Measurements from ENCODE around the gene TNPO1. TPM values are rescaled to one million over a fixed set of nuclear protein-coding genes. Genes with fewer than 3 reads are reported as not detected.

Gene TNPO1
- total and polyA plus RNA-seq, 2 of the 13 experiments (the other 11 are each of a cell fraction or from before 2014, with no cell fraction given): 26.7 to 123 TPM

DNA sequence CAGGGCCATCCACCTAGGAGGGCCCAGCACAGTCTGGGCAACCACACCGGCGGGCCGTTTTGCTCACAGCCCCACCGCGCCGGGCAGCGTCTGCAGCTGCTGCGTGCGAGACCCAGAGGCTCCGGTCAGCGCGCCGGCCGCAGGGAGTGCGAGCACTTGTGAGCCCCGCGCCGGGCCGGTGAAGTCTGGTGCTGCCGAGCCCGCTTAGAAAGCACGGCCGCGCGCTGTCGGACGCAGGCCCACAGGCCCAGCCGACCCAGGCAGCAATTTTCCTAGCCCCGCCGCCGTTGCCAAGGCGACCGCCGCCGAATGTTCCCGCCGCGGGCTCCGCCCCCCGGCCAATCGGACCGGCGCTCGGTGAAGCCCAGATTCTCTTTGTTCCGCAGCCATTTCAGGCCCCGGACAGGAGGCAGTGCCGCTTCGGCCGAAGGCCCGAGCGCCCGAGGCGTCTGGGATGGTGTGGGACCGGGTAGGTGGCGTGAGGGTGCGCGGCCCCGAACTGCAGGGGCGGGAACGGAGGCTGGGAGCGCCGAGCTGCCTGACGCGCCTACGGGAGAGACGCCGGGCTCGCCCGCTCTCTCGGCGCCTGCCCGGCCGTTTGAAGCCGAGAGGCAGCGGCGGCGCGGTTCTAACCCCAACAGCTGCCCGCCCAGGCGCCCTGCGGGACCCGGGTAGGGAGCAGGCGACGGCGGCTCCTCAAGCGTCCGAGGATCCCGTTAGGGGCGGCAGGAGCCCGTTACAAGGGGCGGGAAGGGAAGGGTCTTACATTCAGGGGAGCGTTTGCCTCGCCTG is at the start of gene TNPO1 (continued):
- TF ChIP-seq TCF12 (IDR thresholded peaks at IDR 0.05) (no peak), TCF12 (CRISPR knock-in tag; IDR thresholded peaks at IDR 0.05) (peak; percentile 59; the same call in 1 of the 2 replicates), ZFX (CRISPR knock-in tag; IDR thresholded peaks at IDR 0.05; ENCODE audit: low read depth) (peak; percentile 95), NONO (IDR thresholded peaks at IDR 0.05) (no peak), NONO (CRISPR knock-in tag; conservative IDR thresholded peaks at IDR 0.05) (0 out of 2 replicates have a peak, but pooled peaks have one; percentile 47), POLR2AphosphoS2 (IDR thresholded peaks at IDR 0.05; ENCODE audit: low read depth, low read length) (no peak), ERF (CRISPR knock-in tag; IDR thresholded peaks at IDR 0.05) (no peak), ZNF232 (CRISPR knock-in tag; IDR thresholded peaks at IDR 0.05; ENCODE audit: borderline replicate concordance) (peak; percentile 57; the same call in 1 of the 2 replicates), CBX2 (IDR thresholded peaks at IDR 0.05; ENCODE audit: low read depth, low read length) (no peak), CBX2 (CRISPR knock-in tag; IDR thresholded peaks at IDR 0.05; ENCODE audit: low read depth) (no peak; the same call in 1 of the 2 replicates), SIN3A (IDR thresholded peaks at IDR 0.05; ENCODE audit: borderline replicate concordance, low read depth, low read length) (peak; percentile 53; the same call in 1 of the 2 replicates), TEAD3 (CRISPR knock-in tag; optimal IDR thresholded peaks at IDR 0.05; ENCODE audit: borderline replicate concordance) (peak; percentile 19), ZNF850 (CRISPR knock-in tag; conservative IDR thresholded peaks at IDR 0.05) (no peak), TBX2 (CRISPR knock-in tag; IDR thresholded peaks at IDR 0.05; ENCODE audit: borderline replicate concordance) (peak; percentile 82; the same call in 1 of the 2 replicates), HNF4A (CRISPR knock-in tag; IDR thresholded peaks at IDR 0.05) (no peak), HDAC1 (CRISPR knock-in tag; IDR thresholded peaks at IDR 0.05) (peak; percentile 73), FOSL1 (CRISPR knock-in tag; IDR thresholded peaks at IDR 0.05; ENCODE audit: borderline replicate concordance) (peak; percentile 5; the same call in 1 of the 2 replicates), IRX3 (CRISPR knock-in tag; IDR thresholded peaks at IDR 0.05; ENCODE audit: borderline replicate concordance, low read depth) (no peak), MAFK (conservative IDR thresholded peaks at IDR 0.05 in 1 of 2, IDR thresholded peaks at IDR 0.05 in 1 of 2; ENCODE audit: low read length in 2 of 2) (no peak)
- TF ChIP-seq, protein P1, sequence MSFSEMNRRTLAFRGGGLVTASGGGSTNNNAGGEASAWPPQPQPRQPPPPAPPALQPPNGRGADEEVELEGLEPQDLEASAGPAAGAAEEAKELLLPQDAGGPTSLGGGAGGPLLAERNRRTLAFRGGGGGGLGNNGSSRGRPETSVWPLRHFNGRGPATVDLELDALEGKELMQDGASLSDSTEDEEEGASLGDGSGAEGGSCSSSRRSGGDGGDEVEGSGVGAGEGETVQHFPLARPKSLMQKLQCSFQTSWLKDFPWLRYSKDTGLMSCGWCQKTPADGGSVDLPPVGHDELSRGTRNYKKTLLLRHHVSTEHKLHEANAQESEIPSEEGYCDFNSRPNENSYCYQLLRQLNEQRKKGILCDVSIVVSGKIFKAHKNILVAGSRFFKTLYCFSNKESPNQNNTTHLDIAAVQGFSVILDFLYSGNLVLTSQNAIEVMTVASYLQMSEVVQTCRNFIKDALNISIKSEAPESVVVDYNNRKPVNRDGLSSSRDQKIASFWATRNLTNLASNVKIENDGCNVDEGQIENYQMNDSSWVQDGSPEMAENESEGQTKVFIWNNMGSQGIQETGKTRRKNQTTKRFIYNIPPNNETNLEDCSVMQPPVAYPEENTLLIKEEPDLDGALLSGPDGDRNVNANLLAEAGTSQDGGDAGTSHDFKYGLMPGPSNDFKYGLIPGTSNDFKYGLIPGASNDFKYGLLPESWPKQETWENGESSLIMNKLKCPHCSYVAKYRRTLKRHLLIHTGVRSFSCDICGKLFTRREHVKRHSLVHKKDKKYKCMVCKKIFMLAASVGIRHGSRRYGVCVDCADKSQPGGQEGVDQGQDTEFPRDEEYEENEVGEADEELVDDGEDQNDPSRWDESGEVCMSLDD (CRISPR knock-in tag; IDR thresholded peaks at IDR 0.05; ENCODE audit: borderline replicate concordance): 0 out of 2 replicates have a peak, but pooled peaks have one; percentile 22
- TF ChIP-seq, protein P2, sequence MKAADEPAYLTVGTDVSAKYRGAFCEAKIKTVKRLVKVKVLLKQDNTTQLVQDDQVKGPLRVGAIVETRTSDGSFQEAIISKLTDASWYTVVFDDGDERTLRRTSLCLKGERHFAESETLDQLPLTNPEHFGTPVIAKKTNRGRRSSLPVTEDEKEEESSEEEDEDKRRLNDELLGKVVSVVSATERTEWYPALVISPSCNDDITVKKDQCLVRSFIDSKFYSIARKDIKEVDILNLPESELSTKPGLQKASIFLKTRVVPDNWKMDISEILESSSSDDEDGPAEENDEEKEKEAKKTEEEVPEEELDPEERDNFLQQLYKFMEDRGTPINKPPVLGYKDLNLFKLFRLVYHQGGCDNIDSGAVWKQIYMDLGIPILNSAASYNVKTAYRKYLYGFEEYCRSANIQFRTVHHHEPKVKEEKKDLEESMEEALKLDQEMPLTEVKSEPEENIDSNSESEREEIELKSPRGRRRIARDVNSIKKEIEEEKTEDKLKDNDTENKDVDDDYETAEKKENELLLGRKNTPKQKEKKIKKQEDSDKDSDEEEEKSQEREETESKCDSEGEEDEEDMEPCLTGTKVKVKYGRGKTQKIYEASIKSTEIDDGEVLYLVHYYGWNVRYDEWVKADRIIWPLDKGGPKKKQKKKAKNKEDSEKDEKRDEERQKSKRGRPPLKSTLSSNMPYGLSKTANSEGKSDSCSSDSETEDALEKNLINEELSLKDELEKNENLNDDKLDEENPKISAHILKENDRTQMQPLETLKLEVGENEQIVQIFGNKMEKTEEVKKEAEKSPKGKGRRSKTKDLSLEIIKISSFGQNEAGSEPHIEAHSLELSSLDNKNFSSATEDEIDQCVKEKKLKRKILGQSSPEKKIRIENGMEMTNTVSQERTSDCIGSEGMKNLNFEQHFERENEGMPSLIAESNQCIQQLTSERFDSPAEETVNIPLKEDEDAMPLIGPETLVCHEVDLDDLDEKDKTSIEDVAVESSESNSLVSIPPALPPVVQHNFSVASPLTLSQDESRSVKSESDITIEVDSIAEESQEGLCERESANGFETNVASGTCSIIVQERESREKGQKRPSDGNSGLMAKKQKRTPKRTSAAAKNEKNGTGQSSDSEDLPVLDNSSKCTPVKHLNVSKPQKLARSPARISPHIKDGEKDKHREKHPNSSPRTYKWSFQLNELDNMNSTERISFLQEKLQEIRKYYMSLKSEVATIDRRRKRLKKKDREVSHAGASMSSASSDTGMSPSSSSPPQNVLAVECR (CRISPR knock-in tag; IDR thresholded peaks at IDR 0.05; ENCODE audit: borderline replicate concordance): peak; percentile 94
